ENCODE results near the gene PPP2R3C. TPM values are rescaled to one million over a fixed set of nuclear protein-coding genes. Genes with fewer than 3 reads are reported as not detected.

PPP2R3C gene
- total and polyA plus RNA-seq, 2 of the 13 experiments (the other 11 are each of a cell fraction or from before 2014, with no cell fraction given): 63.4 to 102 TPM

DNA sequence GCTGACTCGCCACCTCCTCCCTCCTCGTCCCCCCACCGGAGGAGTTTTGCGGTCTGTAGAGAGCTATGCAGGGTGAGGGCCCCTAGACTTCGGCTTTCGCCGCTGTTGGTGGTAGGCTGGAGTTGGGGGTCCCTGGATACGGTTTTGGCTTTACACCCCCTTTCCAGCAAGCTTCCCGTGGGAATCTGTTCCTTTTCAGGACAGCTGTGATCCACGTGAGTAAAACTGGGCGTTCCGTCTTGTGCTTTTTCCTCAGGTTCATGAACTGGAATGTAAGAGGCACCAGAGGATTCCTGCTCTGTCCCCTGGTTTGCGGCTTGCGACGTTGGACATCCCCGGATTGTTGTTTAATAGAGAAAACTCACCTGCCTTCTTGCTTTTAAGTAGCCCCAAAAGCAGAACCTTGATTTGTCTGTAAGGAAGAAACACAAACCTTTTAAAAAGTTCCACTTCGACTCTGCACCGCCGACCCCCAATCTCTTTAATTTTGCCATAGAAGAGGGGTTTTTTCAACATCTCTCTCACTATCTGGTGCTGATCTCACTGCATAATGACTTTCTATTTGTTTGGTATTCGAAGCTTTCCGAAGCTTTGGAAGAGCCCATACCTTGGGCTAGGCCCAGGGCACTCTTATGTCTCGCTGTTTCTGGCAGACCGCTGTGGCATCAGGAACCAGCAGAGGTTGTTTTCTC is 1.1 kb upstream of the PPP2R3C start (continued):
- peak; percentile 60 for TF ChIP-seq ZNF891 (CRISPR knock-in tag; IDR thresholded peaks at IDR 0.05)
- TF ChIP-seq ZNF251 (CRISPR knock-in tag; IDR thresholded peaks at IDR 0.05): no peak
- no peak for TF ChIP-seq RAD21 (CRISPR knock-in tag; IDR thresholded peaks at IDR 0.05)
- no peak for TF ChIP-seq ZNF329 (CRISPR knock-in tag; IDR thresholded peaks at IDR 0.05; ENCODE audit: low read depth)
- TF ChIP-seq, protein P1, sequence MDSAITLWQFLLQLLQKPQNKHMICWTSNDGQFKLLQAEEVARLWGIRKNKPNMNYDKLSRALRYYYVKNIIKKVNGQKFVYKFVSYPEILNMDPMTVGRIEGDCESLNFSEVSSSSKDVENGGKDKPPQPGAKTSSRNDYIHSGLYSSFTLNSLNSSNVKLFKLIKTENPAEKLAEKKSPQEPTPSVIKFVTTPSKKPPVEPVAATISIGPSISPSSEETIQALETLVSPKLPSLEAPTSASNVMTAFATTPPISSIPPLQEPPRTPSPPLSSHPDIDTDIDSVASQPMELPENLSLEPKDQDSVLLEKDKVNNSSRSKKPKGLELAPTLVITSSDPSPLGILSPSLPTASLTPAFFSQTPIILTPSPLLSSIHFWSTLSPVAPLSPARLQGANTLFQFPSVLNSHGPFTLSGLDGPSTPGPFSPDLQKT (CRISPR knock-in tag; IDR thresholded peaks at IDR 0.05; ENCODE audit: borderline replicate concordance): no peak
- TF ChIP-seq, protein P2, sequence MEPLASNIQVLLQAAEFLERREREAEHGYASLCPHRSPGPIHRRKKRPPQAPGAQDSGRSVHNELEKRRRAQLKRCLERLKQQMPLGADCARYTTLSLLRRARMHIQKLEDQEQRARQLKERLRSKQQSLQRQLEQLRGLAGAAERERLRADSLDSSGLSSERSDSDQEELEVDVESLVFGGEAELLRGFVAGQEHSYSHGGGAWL (CRISPR knock-in tag; IDR thresholded peaks at IDR 0.05): peak; percentile 20; the same call in 1 of the 2 replicates
- no peak for TF ChIP-seq ZFP62 (CRISPR knock-in tag; IDR thresholded peaks at IDR 0.05)
- TF ChIP-seq ZNF644 (CRISPR knock-in tag; IDR thresholded peaks at IDR 0.05; ENCODE audit: low read depth): no peak; the same call in 1 of the 2 replicates
- TF ChIP-seq GZF1 (CRISPR knock-in tag; IDR thresholded peaks at IDR 0.05): peak; percentile 68; the same call in 1 of the 2 replicates
- TF ChIP-seq ZNF773 (CRISPR knock-in tag; IDR thresholded peaks at IDR 0.05; ENCODE audit: borderline replicate concordance): no peak
- TF ChIP-seq SRSF1 (optimal IDR thresholded peaks at IDR 0.05; ENCODE audit: low read depth, low read length): peak; percentile 39
- 0 out of 2 replicates have a peak, but pooled peaks have one; percentile 25 for TF ChIP-seq ZSCAN22 (CRISPR knock-in tag; IDR thresholded peaks at IDR 0.05)
- TF ChIP-seq, protein P3, sequence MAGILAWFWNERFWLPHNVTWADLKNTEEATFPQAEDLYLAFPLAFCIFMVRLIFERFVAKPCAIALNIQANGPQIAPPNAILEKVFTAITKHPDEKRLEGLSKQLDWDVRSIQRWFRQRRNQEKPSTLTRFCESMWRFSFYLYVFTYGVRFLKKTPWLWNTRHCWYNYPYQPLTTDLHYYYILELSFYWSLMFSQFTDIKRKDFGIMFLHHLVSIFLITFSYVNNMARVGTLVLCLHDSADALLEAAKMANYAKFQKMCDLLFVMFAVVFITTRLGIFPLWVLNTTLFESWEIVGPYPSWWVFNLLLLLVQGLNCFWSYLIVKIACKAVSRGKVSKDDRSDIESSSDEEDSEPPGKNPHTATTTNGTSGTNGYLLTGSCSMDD (CRISPR knock-in tag; IDR thresholded peaks at IDR 0.05): no peak
- TF ChIP-seq ZKSCAN1 (IDR thresholded peaks at IDR 0.05; ENCODE audit: low read length): no peak
- peak; percentile 4; the same call in 1 of the 2 replicates for TF ChIP-seq ZNF430 (CRISPR knock-in tag; IDR thresholded peaks at IDR 0.05)
- peak; percentile 3 for TF ChIP-seq CHD2 (IDR thresholded peaks at IDR 0.05; ENCODE audit: low read depth, low read length)
- TF ChIP-seq, protein P4, sequence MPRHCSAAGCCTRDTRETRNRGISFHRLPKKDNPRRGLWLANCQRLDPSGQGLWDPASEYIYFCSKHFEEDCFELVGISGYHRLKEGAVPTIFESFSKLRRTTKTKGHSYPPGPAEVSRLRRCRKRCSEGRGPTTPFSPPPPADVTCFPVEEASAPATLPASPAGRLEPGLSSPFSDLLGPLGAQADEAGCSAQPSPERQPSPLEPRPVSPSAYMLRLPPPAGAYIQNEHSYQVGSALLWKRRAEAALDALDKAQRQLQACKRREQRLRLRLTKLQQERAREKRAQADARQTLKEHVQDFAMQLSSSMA (CRISPR knock-in tag; IDR thresholded peaks at IDR 0.05): peak; percentile 45; the same call in 1 of the 2 replicates
- no peak for TF ChIP-seq HOXA7 (CRISPR knock-in tag; IDR thresholded peaks at IDR 0.05)
- TF ChIP-seq XBP1 (CRISPR knock-in tag; IDR thresholded peaks at IDR 0.05): no peak
- peak; percentile 58; the same call in 1 of the 2 replicates for TF ChIP-seq TMF1 (CRISPR knock-in tag; IDR thresholded peaks at IDR 0.05; ENCODE audit: low read depth)
- TF ChIP-seq, protein P5, sequence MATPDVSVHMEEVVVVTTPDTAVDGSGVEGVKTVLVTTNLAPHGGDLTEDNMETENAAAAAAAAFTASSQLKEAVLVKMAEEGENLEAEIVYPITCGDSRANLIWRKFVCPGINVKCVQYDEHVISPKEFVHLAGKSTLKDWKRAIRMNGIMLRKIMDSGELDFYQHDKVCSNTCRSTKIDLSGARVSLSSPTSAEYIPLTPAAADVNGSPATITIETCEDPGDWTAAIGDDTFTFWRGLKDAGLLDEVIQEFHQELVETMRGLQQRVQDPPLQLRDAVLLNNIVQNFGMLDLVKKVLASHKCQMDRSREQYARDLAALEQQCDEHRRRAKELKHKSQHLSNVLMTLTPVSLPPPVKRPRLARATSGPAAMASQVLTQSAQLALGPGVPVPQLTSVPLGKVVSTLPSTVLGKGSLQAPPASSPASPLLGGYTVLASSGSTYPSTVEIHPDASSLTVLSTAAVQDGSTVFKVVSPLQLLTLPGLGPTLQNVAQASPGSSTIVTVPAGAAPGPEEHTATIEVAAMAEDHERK (CRISPR knock-in tag; IDR thresholded peaks at IDR 0.05; ENCODE audit: low read depth): no peak
- 0 out of 2 replicates have a peak, but pooled peaks have one; percentile 79 for TF ChIP-seq ZNF775 (CRISPR knock-in tag; IDR thresholded peaks at IDR 0.05; ENCODE audit: borderline replicate concordance)
- TF ChIP-seq, protein P6, sequence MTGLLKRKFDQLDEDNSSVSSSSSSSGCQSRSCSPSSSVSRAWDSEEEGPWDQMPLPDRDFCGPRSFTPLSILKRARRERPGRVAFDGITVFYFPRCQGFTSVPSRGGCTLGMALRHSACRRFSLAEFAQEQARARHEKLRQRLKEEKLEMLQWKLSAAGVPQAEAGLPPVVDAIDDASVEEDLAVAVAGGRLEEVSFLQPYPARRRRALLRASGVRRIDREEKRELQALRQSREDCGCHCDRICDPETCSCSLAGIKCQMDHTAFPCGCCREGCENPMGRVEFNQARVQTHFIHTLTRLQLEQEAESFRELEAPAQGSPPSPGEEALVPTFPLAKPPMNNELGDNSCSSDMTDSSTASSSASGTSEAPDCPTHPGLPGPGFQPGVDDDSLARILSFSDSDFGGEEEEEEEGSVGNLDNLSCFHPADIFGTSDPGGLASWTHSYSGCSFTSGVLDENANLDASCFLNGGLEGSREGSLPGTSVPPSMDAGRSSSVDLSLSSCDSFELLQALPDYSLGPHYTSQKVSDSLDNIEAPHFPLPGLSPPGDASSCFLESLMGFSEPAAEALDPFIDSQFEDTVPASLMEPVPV (CRISPR knock-in tag; IDR thresholded peaks at IDR 0.05): peak; percentile 85; the same call in 1 of the 2 replicates
